ENCODE data around the gene SAMD8.

SAMD8 gene

DNA sequence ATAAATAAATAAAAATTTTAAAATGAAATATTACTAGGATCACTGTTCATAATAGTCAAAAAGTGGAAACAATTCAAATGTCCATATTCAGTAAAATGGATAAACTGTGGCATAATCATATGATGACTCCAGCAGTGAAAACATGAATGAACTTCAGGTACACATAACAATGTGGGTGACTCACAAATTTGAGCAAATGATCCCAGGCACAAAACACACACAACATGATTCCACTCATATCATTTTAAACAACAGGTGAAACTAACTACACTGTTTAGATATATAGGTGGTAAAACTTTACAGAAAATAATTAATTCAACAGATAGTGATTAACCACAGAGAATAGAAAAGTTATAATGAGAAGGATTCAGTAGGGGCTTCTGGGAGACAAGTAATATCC is 14.7 kb upstream of the SAMD8 start:
- DNase-seq (ENCODE audit: low spot score), result no peak
- TF ChIP-seq, protein P1, sequence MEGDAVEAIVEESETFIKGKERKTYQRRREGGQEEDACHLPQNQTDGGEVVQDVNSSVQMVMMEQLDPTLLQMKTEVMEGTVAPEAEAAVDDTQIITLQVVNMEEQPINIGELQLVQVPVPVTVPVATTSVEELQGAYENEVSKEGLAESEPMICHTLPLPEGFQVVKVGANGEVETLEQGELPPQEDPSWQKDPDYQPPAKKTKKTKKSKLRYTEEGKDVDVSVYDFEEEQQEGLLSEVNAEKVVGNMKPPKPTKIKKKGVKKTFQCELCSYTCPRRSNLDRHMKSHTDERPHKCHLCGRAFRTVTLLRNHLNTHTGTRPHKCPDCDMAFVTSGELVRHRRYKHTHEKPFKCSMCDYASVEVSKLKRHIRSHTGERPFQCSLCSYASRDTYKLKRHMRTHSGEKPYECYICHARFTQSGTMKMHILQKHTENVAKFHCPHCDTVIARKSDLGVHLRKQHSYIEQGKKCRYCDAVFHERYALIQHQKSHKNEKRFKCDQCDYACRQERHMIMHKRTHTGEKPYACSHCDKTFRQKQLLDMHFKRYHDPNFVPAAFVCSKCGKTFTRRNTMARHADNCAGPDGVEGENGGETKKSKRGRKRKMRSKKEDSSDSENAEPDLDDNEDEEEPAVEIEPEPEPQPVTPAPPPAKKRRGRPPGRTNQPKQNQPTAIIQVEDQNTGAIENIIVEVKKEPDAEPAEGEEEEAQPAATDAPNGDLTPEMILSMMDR (IDR thresholded peaks at IDR 0.05; ENCODE audit: extremely low read depth, missing control alignments), result no peak

DNA sequence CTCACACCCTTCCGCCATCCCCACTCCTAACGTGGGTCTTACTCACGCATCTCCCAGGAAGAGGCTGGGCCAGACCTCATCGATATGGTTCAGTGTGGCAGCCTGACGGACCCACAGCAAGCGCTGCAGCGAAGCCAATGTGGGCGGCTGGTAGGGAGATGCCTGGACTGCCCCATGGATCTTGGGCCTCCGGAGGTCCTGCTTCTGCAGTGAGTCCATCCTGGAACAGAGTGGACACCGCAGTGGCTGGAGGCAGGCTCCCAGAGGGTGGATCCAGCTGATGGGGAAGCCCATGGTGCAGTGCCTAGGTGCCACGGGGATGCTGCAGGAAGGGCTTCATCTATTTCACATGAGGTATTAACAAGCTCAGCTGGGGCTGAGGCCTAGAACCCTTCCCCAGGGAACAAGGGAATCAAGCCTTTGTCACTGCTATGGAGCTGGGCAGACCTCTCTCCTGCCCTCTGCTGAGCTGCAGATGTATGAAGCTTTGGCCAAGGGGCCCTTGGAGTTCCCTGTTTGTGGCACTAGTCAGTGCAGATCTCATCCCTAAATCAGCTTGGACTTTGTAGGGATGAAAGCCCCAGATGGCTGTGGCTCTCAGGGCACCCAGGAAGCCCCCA is 13.7 kb upstream of the SAMD8 start:
- TF ChIP-seq, protein P1 (IDR thresholded peaks at IDR 0.05; ENCODE audit: extremely low read depth, missing control alignments), result no peak
- no peak for DNase-seq (ENCODE audit: low spot score)

GRCh38 chr10:75098902-75099673 is 12.4 kb upstream of the SAMD8 start:
- TF ChIP-seq, protein P1 (IDR thresholded peaks at IDR 0.05; ENCODE audit: extremely low read depth, missing control alignments), result no peak
- no peak for DNase-seq (ENCODE audit: low spot score)

DNA sequence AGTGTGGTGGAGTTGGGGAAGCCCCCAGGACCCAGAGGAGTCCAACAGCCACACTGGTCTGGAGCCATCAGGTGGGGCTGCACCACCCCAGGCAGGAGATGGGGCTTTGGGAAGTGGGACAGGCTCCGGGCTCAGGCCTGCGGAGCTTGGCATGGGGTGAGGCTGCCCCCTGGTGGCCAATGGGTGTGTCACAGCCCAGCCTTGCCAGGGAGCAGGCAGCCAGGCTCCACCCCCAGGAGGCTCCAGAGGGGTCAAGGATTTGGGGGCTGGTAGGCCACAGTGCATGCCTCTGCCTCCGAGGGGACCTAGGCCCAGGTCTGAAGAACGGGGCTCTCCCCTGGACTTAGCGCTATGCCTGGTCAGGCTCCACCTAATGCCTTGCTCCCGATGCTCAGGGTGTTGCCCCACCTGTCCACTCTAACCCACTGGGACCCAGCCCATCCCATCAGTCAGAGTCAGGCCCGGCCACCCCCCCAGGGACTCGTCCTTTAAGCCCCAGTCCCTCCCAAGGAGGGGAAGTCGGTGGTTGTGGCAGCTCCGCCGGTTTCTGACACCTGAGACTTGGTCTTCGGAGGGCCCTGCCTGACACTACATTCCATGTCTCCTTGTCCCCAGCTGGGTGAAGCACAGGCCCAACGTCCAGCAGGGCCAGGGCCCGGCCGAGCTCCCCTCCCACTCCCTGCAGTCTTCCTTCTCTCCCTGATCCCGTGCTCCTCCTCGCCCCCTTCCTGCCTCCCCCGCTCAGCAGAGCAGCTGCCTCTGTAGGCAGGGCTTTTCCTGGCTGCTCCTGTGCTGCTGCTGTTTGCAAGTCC is 11.3 kb upstream of the SAMD8 start:
- TF ChIP-seq, protein P1 (IDR thresholded peaks at IDR 0.05; ENCODE audit: extremely low read depth, missing control alignments), result peak; percentile 91
- DNase-seq (ENCODE audit: low spot score), result peak; percentile 86

- TF ChIP-seq, protein P1 (IDR thresholded peaks at IDR 0.05; ENCODE audit: extremely low read depth, missing control alignments), result no peak
- no peak for DNase-seq (ENCODE audit: low spot score)
Observed at GRCh38 chr10:75100764-75101291, 10.6 kb upstream of the SAMD8 start.

- no peak for DNase-seq (ENCODE audit: low spot score)
Observed at GRCh38 chr10:75101416-75102251, 9.8 kb upstream of the SAMD8 start.

More at GRCh38 chr10:75101416-75102251, 9.8 kb upstream of the SAMD8 start:
- TF ChIP-seq, protein P1 (IDR thresholded peaks at IDR 0.05; ENCODE audit: extremely low read depth, missing control alignments), result no peak
